RKO (cell line): ENCODE measurements around the gene IL11.

Source experiments
- DNase-seq: peaks from one replicate; pipeline ENCODE4 v3.0.0-alpha.2; 2016; ENCODE audit warnings: low spot score

IL11 gene

GRCh38 chr19:55322204-55322885 lies 47.9 kb downstream of the IL11 start:
- DNase-seq: no peak

- no peak for DNase-seq
Observed at GRCh38 chr19:55321466-55322137, 48.7 kb downstream of the IL11 start.

GRCh38 chr19:55320844-55321419 lies 49.3 kb downstream of the IL11 start:
- no peak for DNase-seq

GRCh38 chr19:55319785-55320184 lies 50.5 kb downstream of the IL11 start:
- no peak for DNase-seq

- no peak for DNase-seq
Observed at GRCh38 chr19:55316646-55317045, 53.6 kb downstream of the IL11 start.

GRCh38 chr19:55315956-55316525 lies 54.2 kb downstream of the IL11 start:
- no peak for DNase-seq

- no peak for DNase-seq
Observed at GRCh38 chr19:55314396-55314795, 55.9 kb downstream of the IL11 start.
